ENCODE data around the gene NCEH1.

DNA sequence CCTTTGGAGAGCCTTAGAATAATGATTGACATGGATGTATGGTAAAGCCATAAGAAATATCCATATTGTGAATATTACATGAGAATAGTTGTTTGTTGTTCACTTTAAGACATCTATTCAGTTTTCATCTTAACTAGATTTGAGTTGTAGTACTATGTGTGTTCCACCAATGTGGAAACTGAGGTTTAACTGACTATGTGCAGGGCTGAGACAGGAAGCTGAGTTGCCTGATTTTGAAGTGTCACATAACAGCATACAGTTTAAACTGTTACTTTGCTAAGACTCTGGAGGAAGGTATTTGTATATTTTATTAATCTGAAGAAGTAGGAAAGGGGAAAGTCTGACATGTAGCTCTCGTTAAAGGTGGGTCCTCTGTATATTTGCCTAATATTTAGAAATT, 41.8 kb upstream of the NCEH1 start:
- TF ChIP-seq, protein P1, sequence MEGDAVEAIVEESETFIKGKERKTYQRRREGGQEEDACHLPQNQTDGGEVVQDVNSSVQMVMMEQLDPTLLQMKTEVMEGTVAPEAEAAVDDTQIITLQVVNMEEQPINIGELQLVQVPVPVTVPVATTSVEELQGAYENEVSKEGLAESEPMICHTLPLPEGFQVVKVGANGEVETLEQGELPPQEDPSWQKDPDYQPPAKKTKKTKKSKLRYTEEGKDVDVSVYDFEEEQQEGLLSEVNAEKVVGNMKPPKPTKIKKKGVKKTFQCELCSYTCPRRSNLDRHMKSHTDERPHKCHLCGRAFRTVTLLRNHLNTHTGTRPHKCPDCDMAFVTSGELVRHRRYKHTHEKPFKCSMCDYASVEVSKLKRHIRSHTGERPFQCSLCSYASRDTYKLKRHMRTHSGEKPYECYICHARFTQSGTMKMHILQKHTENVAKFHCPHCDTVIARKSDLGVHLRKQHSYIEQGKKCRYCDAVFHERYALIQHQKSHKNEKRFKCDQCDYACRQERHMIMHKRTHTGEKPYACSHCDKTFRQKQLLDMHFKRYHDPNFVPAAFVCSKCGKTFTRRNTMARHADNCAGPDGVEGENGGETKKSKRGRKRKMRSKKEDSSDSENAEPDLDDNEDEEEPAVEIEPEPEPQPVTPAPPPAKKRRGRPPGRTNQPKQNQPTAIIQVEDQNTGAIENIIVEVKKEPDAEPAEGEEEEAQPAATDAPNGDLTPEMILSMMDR (conservative IDR thresholded peaks at IDR 0.05; ENCODE audit: low read depth, low read length): no peak
- no peak for TF ChIP-seq NFE2L2 (IDR thresholded peaks at IDR 0.05; ENCODE audit: low read depth, low read length)
- TF ChIP-seq RAD21 (IDR thresholded peaks at IDR 0.05; ENCODE audit: low read length): no peak

All from IMR-90 (cell line).